ENCODE data around the gene PDCD4. TPM values are rescaled to one million over a fixed set of nuclear protein-coding genes. Genes with fewer than 3 reads are reported as not detected.

The PDCD4 gene
- total and polyA plus RNA-seq, 2 donors (not counting 3 experiments of a cell fraction or from before 2014, with no cell fraction given) = 14.4 to 47.9 TPM

DNA sequence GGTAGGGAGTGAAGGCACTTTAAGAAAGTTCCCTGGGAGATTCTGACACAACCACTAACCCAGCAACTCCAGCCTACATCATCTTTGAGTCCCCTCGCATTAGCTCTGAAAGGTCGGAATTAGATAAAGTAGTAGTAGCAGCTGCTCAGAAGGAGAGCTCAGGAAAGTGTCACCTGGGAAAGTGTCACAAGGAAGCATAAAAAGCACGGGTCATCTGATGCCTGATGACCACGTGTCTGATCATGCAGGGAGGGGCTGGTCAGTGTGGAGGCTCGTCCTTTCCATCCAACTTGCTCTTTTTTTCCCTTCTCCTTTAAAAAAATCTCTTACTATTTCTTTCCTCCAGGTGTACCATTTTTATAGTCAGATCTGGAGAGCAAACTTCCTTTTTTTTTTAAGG, 47.1 kb upstream of the PDCD4 start:
- CTCF ChIA-PET = no interaction called here
- Histone ChIP-seq H3K4me3 (replicated peaks in 1 of 3; ENCODE audit: insufficient read depth in 1 of 3, low read depth in 1 of 3, low read length in 3 of 3) (no peak overlapping the region), H3K27me3 (ENCODE audit: control insufficient read depth in 2 of 2, insufficient read depth in 2 of 2, low read length in 2 of 2) (peaks cover 5% of the 10 kb centered on the region in 2 experiments), H2AFZ (ENCODE audit: low read depth, low read length) (no peak overlapping the region), H3K9ac (replicated peaks; ENCODE audit: extremely low read depth, insufficient read depth, low read length) (no peak overlapping the region), H3K27ac (ENCODE audit: insufficient read depth, low read depth, low read length) (no peak overlapping the region), H3K9me3 (replicated peaks; ENCODE audit: control insufficient read depth, insufficient read depth, low read length) (no peaks in the 10 kb centered on the region), H3K4me1 (ENCODE audit: control insufficient read depth, extremely low read depth, insufficient read depth, low read length) (no peaks in the 10 kb centered on the region), H3K79me2 (ENCODE audit: control insufficient read depth, insufficient read depth, low read length) (no peaks in the 10 kb centered on the region), H4K20me1 (replicated peaks; ENCODE audit: control insufficient read depth, extremely low read depth, insufficient read depth, low read length) (no peaks in the 10 kb centered on the region), H3K9me1 (replicated peaks; ENCODE audit: control insufficient read depth, extremely low read depth, insufficient read depth, low read length) (no peaks in the 10 kb centered on the region), H3K4me2 (ENCODE audit: insufficient read depth, low read length) (no peak overlapping the region), H3K36me3 (ENCODE audit: control insufficient read depth in 2 of 2, extremely low read depth in 1 of 2, insufficient read depth in 2 of 2, low read length in 2 of 2) (no peaks in the 10 kb centered on the region)
- BruUV-seq (replicated peaks) = no TSS peak
- intact Hi-C loops (cut with micrococcal nuclease) (no loop called here), dilution Hi-C loops (cut with MboI; ENCODE audit: extremely low pct_ligation_motif_present, low sequenced_read_pairs) (no loop called here)
- FAIRE-seq = no peak
- POLR2A ChIA-PET = no interaction called here
- DNase-seq (ENCODE audit: low read depth, low spot score) = no peak
- TF ChIP-seq, protein P1, sequence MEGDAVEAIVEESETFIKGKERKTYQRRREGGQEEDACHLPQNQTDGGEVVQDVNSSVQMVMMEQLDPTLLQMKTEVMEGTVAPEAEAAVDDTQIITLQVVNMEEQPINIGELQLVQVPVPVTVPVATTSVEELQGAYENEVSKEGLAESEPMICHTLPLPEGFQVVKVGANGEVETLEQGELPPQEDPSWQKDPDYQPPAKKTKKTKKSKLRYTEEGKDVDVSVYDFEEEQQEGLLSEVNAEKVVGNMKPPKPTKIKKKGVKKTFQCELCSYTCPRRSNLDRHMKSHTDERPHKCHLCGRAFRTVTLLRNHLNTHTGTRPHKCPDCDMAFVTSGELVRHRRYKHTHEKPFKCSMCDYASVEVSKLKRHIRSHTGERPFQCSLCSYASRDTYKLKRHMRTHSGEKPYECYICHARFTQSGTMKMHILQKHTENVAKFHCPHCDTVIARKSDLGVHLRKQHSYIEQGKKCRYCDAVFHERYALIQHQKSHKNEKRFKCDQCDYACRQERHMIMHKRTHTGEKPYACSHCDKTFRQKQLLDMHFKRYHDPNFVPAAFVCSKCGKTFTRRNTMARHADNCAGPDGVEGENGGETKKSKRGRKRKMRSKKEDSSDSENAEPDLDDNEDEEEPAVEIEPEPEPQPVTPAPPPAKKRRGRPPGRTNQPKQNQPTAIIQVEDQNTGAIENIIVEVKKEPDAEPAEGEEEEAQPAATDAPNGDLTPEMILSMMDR (IDR thresholded peaks at IDR 0.05; ENCODE audit: extremely low read depth in 1 of 2, insufficient read depth in 1 of 2, low read depth in 1 of 2, low read length in 2 of 2) = no peak
- TF ChIP-seq POLR2AphosphoS5 (IDR thresholded peaks at IDR 0.05; ENCODE audit: insufficient read depth, low read depth, low read length) = no peak
- TF ChIP-seq MYC (IDR thresholded peaks at IDR 0.05; ENCODE audit: low read depth, low read length) = no peak
- TF ChIP-seq, protein P2, sequence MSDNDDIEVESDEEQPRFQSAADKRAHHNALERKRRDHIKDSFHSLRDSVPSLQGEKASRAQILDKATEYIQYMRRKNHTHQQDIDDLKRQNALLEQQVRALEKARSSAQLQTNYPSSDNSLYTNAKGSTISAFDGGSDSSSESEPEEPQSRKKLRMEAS (IDR thresholded peaks at IDR 0.05; ENCODE audit: insufficient read depth, insufficient read length) = no peak
- no peak for TF ChIP-seq JUN (IDR thresholded peaks at IDR 0.05; ENCODE audit: borderline replicate concordance, insufficient read depth, insufficient read length, low read depth)
- TF ChIP-seq FOS (IDR thresholded peaks at IDR 0.05; ENCODE audit: borderline replicate concordance, insufficient read depth, low read length) = no peak
- TF ChIP-seq EZH2 (IDR thresholded peaks at IDR 0.05; ENCODE audit: borderline replicate concordance, low read depth, low read length, severe bottlenecking) = no peak
- TF ChIP-seq GATA2 (IDR thresholded peaks at IDR 0.05; ENCODE audit: insufficient read depth, insufficient read length, low read depth, low read length) = no peak
- no peak for TF ChIP-seq POLR2A (IDR thresholded peaks at IDR 0.05; ENCODE audit: low read depth, low read length)

Data from endothelial cell of umbilical vein (primary cell).